Calu3 (cell line): ENCODE measurements around the gene ZNF586. TPM values are rescaled to one million over a fixed set of nuclear protein-coding genes. Genes with fewer than 3 reads are reported as not detected.
"Not testable (repeated sequence)": the region's sequence is repeated elsewhere in the genome, so short reads cannot be mapped to it uniquely, and the experiment has no call there.

Experiments
- BruUV-seq: library from RNA; stranded (reverse); fragments of 400-500 nt; replicated peaks from 2 replicates; lab custom pipeline; 2021; lab: Mats Ljungman, UMichigan
- CTCF ChIA-PET: fragments of 300-600 bp; sonication (Branson Sonifier 250); formaldehyde crosslinking; loops from one replicate; lab custom pipeline; 2022; ENCODE audit warnings: antibody characterized with exemption; lab: Charles Lee
- DNase-seq: peaks from one replicate; pipeline ENCODE4 v3.0.0; 2022
- H3K27ac Mint-ChIP-seq: one replicate; pipeline ENCODE4 v1.8.0; 2022; ENCODE audit warnings: mixed read lengths; ENCODE audit not compliant: unreplicated experiment
- H3K27me3 Mint-ChIP-seq: one replicate; pipeline ENCODE4 v1.8.0; 2022; ENCODE audit warnings: mixed read lengths; ENCODE audit not compliant: unreplicated experiment
- H3K36me3 Mint-ChIP-seq: one replicate; pipeline ENCODE4 v1.8.0; 2022; ENCODE audit warnings: mild to moderate bottlenecking, moderate library complexity, mixed read lengths; ENCODE audit not compliant: insufficient read depth, unreplicated experiment
- H3K4me1 Mint-ChIP-seq: one replicate; pipeline ENCODE4 v1.8.0; 2022; ENCODE audit warnings: mild to moderate bottlenecking, low read depth, mixed read lengths; ENCODE audit not compliant: unreplicated experiment
- H3K4me3 Mint-ChIP-seq: one replicate; pipeline ENCODE4 v1.8.0; 2022; ENCODE audit warnings: mild to moderate bottlenecking, low read depth, moderate library complexity, mixed read lengths; ENCODE audit not compliant: unreplicated experiment
- H3K9me3 Mint-ChIP-seq: one replicate; pipeline ENCODE4 v1.8.0; 2022; ENCODE audit warnings: low read depth, mixed read lengths; ENCODE audit not compliant: unreplicated experiment
- CTCF ChIP-seq: fragments of 200-600 bp; IDR thresholded peaks from one replicate; pipeline ENCODE4 v1.8.0; 2022; ENCODE audit warnings: antibody characterized with exemption; ENCODE audit not compliant: unreplicated experiment
- intact Hi-C: fragments of 100-400 bp; cut with micrococcal nuclease; formaldehyde crosslinking; loops from one replicate; pipeline ENCODE4 v1.10.0; 2022; ENCODE audit not compliant: unreplicated experiment
- total RNA-seq: library from RNA; stranded (reverse); gene quantifications from 2 replicates; pipeline ENCODE4 v1.2.3, GENCODE V29; 2022

Gene ZNF586
- total RNA-seq, 1 experiment from 2014 or later: 22.9 TPM

- Mint-ChIP-seq H3K9me3 (no peaks in the 10 kb centered on the region), H3K36me3 (peaks cover 81% of the 10 kb centered on the region), H3K4me3 (peak overlapping the region; percentile 90), H3K4me1 (peaks cover 54% of the 10 kb centered on the region), H3K27ac (peak overlapping the region; percentile 57), H3K27me3 (no peaks in the 10 kb centered on the region)
- CTCF ChIA-PET: interaction anchor here (0.7 kb wide), 1 partner anchor 88 kb away, joined by 3 read pairs; no protein-coding TSS in a partner anchor
- intact Hi-C loops: loop anchor here (5.0 to 10.0 kb wide), 2 partner anchors 40 to 127 kb away; partner anchors contain the start of gene ZNF551
- BruUV-seq: no TSS peak
- no peak for DNase-seq
- TF ChIP-seq CTCF: no peak
These were observed 42.8 kb downstream of the ZNF586 start for GRCh38 chr19:57812226-57812625.

GRCh38 chr19:57812975-57813820, 43.7 kb downstream of the ZNF586 start:
- CTCF ChIA-PET: interaction anchor here (0.5 to 0.6 kb wide), 2 partner anchors 9 to 395 kb away, joined by 3 to 4 read pairs; no protein-coding TSS in a partner anchor
- peaks cover 73% of the 10 kb centered on the region for H3K36me3 Mint-ChIP-seq
- intact Hi-C loops: loop anchor here (5.0 to 10.0 kb wide), 2 partner anchors 39 to 128 kb away; partner anchors contain the start of gene ZNF551
- H3K27me3 Mint-ChIP-seq, H3K9me3 Mint-ChIP-seq, DNase-seq, BruUV-seq: not testable (repeated sequence)
- peak overlapping the region; percentile 90 for H3K4me3 Mint-ChIP-seq
- H3K4me1 Mint-ChIP-seq: peaks cover 54% of the 10 kb centered on the region
- H3K27ac Mint-ChIP-seq: peak overlapping the region; percentile 49

- TSS peak; percentile 23 for BruUV-seq
- H3K4me1 Mint-ChIP-seq: peaks cover 54% of the 10 kb centered on the region
- H3K36me3 Mint-ChIP-seq: peaks cover 68% of the 10 kb centered on the region
- CTCF ChIA-PET: interaction anchor here (0.6 kb wide), 1 partner anchor 394 kb away, joined by 3 read pairs; no protein-coding TSS in a partner anchor
- H3K27ac Mint-ChIP-seq: peak overlapping the region; percentile 98
- H3K9me3 Mint-ChIP-seq: no peaks in the 10 kb centered on the region
- DNase-seq: no peak
- peak overlapping the region; percentile 90 for H3K4me3 Mint-ChIP-seq
- intact Hi-C loops: loop anchor here (2.0 to 10.0 kb wide), 3 partner anchors 38 to 341 kb away; partner anchors contain the start of gene ZNF551
- TF ChIP-seq CTCF: no peak
- no peaks in the 10 kb centered on the region for H3K27me3 Mint-ChIP-seq
These were observed 44.5 kb downstream of the ZNF586 start for GRCh38 chr19:57813919-57814504.

- CTCF ChIA-PET: interaction anchor here (0.6 to 1.2 kb wide), 4 partner anchors 35 to 151 kb away, joined by 3 to 6 read pairs (median 3); partner anchors contain the start of genes ZNF417, ZNF551 and ZNF587
- intact Hi-C loops: loop anchor here (2.0 to 10.0 kb wide), 3 partner anchors 38 to 340 kb away; partner anchors contain the start of gene ZNF551
These were observed 45.2 kb downstream of the ZNF586 start, which contains the start of gene ZNF552 for GRCh38 chr19:57814505-57815246. Gene ZNF552 (minus strand): TSS chr19:57814913. CDS start chr19:57814743, 170 bp downstream.

More at GRCh38 chr19:57814505-57815246, 45.2 kb downstream of the ZNF586 start, which contains the start of gene ZNF552:
- DNase-seq: peak; percentile 86
- peaks cover 50% of the 10 kb centered on the region for H3K4me1 Mint-ChIP-seq
- no TSS peak for BruUV-seq
- H3K27me3 Mint-ChIP-seq: no peaks in the 10 kb centered on the region
- TF ChIP-seq CTCF: no peak
- peaks cover 68% of the 10 kb centered on the region for H3K36me3 Mint-ChIP-seq
- peak within 1 kb of the TSS; percentile 98 for H3K27ac Mint-ChIP-seq
- H3K9me3 Mint-ChIP-seq: no peaks in the 10 kb centered on the region
- peak within 1 kb of the TSS; percentile 90 for H3K4me3 Mint-ChIP-seq
